MCF 10A (cell line): ENCODE results near the gene TLR10. TPM values are rescaled to one million over a fixed set of nuclear protein-coding genes. Genes with fewer than 3 reads are reported as not detected.

Experiments used
- BruUV-seq: library from RNA; stranded (reverse); fragments of 400-500 nt; replicated peaks from 2 replicates; lab custom pipeline; 2021; lab: Mats Ljungman, UMichigan
- CTCF ChIA-PET: fragments of 300-600 bp; sonication (Branson Sonifier 250); formaldehyde crosslinking; extraction: SDS; loops from one replicate; lab custom pipeline; 2021; ENCODE audit warnings: antibody characterized with exemption, inconsistent platforms; lab: Yijun Ruan, JAX
- POLR2A ChIA-PET: fragments of 300-600, 350-650 bp; sonication (Branson Sonifier 250); formaldehyde crosslinking; extraction: SDS; loops from one replicate; lab custom pipeline; 2020; ENCODE audit warnings: antibody characterized with exemption, inconsistent platforms; lab: Yijun Ruan, JAX
- DNase-seq: peaks from one replicate; pipeline ENCODE4 v3.0.0-alpha.2; 2018; ENCODE audit not compliant: unreplicated experiment
- H3K27ac Mint-ChIP-seq: one replicate; pipeline ENCODE4 v1.8.0; 2022; ENCODE audit warnings: mild to moderate bottlenecking, low read depth, mixed read lengths; ENCODE audit not compliant: unreplicated experiment
- H3K27me3 Mint-ChIP-seq: one replicate; pipeline ENCODE4 v1.8.0; 2022; ENCODE audit warnings: mixed read lengths; ENCODE audit not compliant: insufficient read depth, unreplicated experiment
- H3K36me3 Mint-ChIP-seq: one replicate; pipeline ENCODE4 v1.8.0; 2022; ENCODE audit warnings: mild to moderate bottlenecking, moderate library complexity, mixed read lengths; ENCODE audit not compliant: insufficient read depth, unreplicated experiment
- H3K4me1 Mint-ChIP-seq: one replicate; pipeline ENCODE4 v1.8.0; 2022; ENCODE audit warnings: mixed read lengths; ENCODE audit not compliant: insufficient read depth, unreplicated experiment
- H3K4me3 Mint-ChIP-seq: one replicate; pipeline ENCODE4 v1.8.0; 2022; ENCODE audit warnings: mild to moderate bottlenecking, moderate library complexity, mixed read lengths; ENCODE audit not compliant: unreplicated experiment
- H3K9me3 Mint-ChIP-seq: one replicate; pipeline ENCODE4 v1.8.0; 2022; ENCODE audit warnings: mixed read lengths; ENCODE audit not compliant: unreplicated experiment
- CTCF ChIP-seq: fragments of 200-600 bp; IDR thresholded peaks from one replicate; pipeline ENCODE4 v1.8.0; 2022; ENCODE audit warnings: antibody characterized with exemption, mild to moderate bottlenecking; ENCODE audit not compliant: unreplicated experiment
- intact Hi-C: fragments of 100-400 bp; cut with micrococcal nuclease; formaldehyde crosslinking; loops from 2 replicates; pipeline ENCODE4 v1.14.1; 2022
- total RNA-seq: library from RNA; stranded (reverse); gene quantifications from 2 replicates; pipeline ENCODE4 v1.2.3, GENCODE V29; 2022

Gene TLR10
- total RNA-seq, 1 experiment from 2014 or later: not detected

- peak; percentile 42 for DNase-seq
- peak; percentile 23 for TF ChIP-seq CTCF
- H3K4me1 Mint-ChIP-seq: no peaks in the 10 kb centered on the region
- intact Hi-C loops: loop anchor here (2.0 to 10.0 kb wide), 4 partner anchors 47 to 677 kb away; partner anchors contain the start of gene TLR1
- ChIA-PET CTCF (interaction anchor here (0.6 to 11.8 kb wide), 24 partner anchors 13 to 1436 kb away, joined by 3 to 268 read pairs (median 7); partner anchors contain the start of genes FAM114A1, TLR1, TLR10 and TLR6), POLR2A (interaction anchor here (0.6 to 2.4 kb wide), 4 partner anchors 16 to 98 kb away, joined by 3 to 11 read pairs (median 4); partner anchors contain the start of genes TLR10 and TLR6)
- no peaks in the 10 kb centered on the region for H3K27me3 Mint-ChIP-seq
- H3K4me3 Mint-ChIP-seq: no peak overlapping the region
- H3K9me3 Mint-ChIP-seq: no peaks in the 10 kb centered on the region
- H3K36me3 Mint-ChIP-seq: no peaks in the 10 kb centered on the region
- no peak overlapping the region for H3K27ac Mint-ChIP-seq
- BruUV-seq: no TSS peak
These were observed 24.7 kb downstream of the TLR10 start for GRCh38 chr4:38757945-38758600.

- no peak overlapping the region for H3K27ac Mint-ChIP-seq
- H3K9me3 Mint-ChIP-seq: no peaks in the 10 kb centered on the region
- ChIA-PET POLR2A (no interaction called here), CTCF (no interaction called here)
- peak; percentile 96 for DNase-seq
- no peak overlapping the region for H3K4me3 Mint-ChIP-seq
- intact Hi-C loops: loop anchor here (10.0 kb wide), 2 partner anchors 292 to 682 kb away; no protein-coding TSS in a partner anchor
- BruUV-seq: no TSS peak
- H3K36me3 Mint-ChIP-seq: no peaks in the 10 kb centered on the region
- no peak for TF ChIP-seq CTCF
- H3K27me3 Mint-ChIP-seq: no peaks in the 10 kb centered on the region
- no peaks in the 10 kb centered on the region for H3K4me1 Mint-ChIP-seq
These were observed 29.6 kb downstream of the TLR10 start for GRCh38 chr4:38752941-38753806.

GRCh38 chr4:38752372-38752940 is 30.3 kb downstream of the TLR10 start:
- H3K9me3 Mint-ChIP-seq: no peaks in the 10 kb centered on the region
- POLR2A ChIA-PET: interaction anchor here (0.7 to 1.2 kb wide), 3 partner anchors 9 to 925 kb away, joined by 3 read pairs; no protein-coding TSS in a partner anchor
- BruUV-seq: no TSS peak
- H3K36me3 Mint-ChIP-seq: no peaks in the 10 kb centered on the region
- intact Hi-C loops: loop anchor here (10.0 kb wide), 2 partner anchors 292 to 682 kb away; no protein-coding TSS in a partner anchor
- H3K4me3 Mint-ChIP-seq: no peak overlapping the region
- no peaks in the 10 kb centered on the region for H3K4me1 Mint-ChIP-seq
- CTCF ChIA-PET: interaction anchor here (0.6 kb wide), 1 partner anchor 573 kb away, joined by 3 read pairs; no protein-coding TSS in a partner anchor
- H3K27me3 Mint-ChIP-seq: no peaks in the 10 kb centered on the region
- peak; percentile 54 for DNase-seq
- TF ChIP-seq CTCF: no peak
- H3K27ac Mint-ChIP-seq: no peak overlapping the region
